ENCODE measurements around the gene ITPR2.

GRCh38 chr12:26513363-26514043 lies 319.5 kb downstream of the ITPR2 start:
- TF ChIP-seq CTBP1 (IDR thresholded peaks at IDR 0.05; ENCODE audit: borderline replicate concordance) (no peak), FOXM1 (IDR thresholded peaks at IDR 0.05; ENCODE audit: borderline replicate concordance) (no peak), SP1 (IDR thresholded peaks at IDR 0.05) (no peak), SUZ12 (IDR thresholded peaks at IDR 0.05) (no peak), TARDBP (IDR thresholded peaks at IDR 0.05) (no peak), PKNOX1 (IDR thresholded peaks at IDR 0.05) (no peak), ARNT (IDR thresholded peaks at IDR 0.05) (no peak), BHLHE40 (IDR thresholded peaks at IDR 0.05; ENCODE audit: borderline replicate concordance) (no peak)
